GM12801 (cell line): ENCODE data around the gene CEP350.

ENCODE experiments used
- TF ChIP-seq, protein P1 (sequence below): IDR thresholded peaks from one replicate; pipeline ENCODE4 v1.5.1; 2011; ENCODE audit warnings: control low read depth; ENCODE audit not compliant: insufficient read length; ENCODE audit errors: extremely low read depth

Gene CEP350

DNA sequence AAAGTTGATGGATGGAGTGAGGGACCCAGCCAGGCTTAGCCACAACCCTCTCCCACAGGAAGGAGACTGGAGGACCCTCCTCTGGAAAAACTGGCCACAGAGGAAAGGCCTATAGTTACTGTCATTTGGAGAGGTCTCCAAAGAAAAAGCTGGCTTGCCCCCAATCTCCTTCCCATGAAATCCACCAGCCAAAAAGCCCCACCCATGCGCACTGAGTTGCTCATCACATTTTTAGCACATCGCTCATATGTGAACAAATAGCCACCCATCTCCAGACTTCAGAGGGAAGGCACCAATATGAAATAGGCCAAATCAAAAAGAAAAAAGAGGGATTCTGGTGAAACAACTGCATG lies 163.1 kb downstream of the CEP350 start:
- TF ChIP-seq, protein P1, sequence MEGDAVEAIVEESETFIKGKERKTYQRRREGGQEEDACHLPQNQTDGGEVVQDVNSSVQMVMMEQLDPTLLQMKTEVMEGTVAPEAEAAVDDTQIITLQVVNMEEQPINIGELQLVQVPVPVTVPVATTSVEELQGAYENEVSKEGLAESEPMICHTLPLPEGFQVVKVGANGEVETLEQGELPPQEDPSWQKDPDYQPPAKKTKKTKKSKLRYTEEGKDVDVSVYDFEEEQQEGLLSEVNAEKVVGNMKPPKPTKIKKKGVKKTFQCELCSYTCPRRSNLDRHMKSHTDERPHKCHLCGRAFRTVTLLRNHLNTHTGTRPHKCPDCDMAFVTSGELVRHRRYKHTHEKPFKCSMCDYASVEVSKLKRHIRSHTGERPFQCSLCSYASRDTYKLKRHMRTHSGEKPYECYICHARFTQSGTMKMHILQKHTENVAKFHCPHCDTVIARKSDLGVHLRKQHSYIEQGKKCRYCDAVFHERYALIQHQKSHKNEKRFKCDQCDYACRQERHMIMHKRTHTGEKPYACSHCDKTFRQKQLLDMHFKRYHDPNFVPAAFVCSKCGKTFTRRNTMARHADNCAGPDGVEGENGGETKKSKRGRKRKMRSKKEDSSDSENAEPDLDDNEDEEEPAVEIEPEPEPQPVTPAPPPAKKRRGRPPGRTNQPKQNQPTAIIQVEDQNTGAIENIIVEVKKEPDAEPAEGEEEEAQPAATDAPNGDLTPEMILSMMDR = no peak

DNA sequence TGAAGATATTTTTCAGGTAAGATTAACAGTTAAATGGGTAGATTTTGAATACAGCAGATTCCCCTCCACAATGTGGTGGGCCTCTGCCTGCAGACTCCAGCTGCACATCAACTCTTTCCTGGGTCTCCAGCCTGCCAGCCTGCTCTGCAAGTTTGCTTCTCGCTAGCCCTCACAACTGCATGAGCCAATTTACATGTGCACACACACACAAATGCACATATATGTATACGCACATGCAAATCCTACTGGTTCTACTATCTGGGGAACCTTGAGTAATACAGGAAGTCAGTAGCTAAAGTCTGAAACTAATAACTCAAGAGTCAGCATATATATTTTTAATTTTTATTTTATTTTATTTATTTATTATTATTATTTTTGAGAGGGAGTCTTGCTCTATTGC lies 165.2 kb downstream of the CEP350 start:
- TF ChIP-seq, protein P1 = no peak

DNA sequence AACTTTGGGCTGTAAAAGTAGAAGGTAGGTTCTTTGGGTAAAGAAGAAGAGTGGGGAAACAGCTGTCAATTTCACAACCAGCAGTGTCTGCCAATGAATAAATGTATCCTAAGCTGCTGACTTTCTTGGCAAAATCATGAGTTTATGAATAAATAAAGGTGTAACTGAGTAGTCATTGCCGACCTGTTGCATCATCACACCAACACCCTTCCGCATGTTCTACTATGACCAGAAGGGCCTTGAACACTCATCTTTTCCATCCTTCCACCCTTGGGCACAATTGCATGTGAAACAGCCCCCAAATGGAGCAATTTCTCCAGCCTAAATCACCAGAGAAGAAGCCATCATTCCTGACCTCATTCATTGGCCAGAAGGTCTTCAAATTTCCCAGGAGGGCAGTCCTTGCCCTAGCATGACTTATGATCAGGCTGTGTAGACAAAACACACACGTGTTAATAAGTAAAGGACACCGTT lies 168.9 kb downstream of the CEP350 start:
- TF ChIP-seq, protein P1 = no peak

DNA sequence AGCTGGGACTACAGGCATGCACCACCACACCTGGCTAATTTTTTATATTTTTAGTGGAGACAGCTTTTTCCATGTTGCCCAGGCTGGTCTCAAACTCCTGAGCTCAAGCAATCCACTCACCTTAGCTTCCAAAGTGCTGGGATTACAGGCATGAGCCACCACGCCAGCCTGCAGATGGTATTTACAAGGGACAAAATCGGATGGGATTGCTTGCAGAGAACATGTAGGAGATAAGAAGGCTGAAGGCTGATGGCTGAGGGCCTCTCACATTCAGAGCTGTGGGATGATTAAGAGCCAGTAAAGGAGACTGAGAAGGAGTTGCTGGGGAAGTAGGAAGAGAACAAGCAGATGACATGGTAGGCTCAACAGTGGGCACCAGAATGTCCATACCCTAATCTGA lies 176.0 kb downstream of the CEP350 start:
- TF ChIP-seq, protein P1 = no peak

DNA sequence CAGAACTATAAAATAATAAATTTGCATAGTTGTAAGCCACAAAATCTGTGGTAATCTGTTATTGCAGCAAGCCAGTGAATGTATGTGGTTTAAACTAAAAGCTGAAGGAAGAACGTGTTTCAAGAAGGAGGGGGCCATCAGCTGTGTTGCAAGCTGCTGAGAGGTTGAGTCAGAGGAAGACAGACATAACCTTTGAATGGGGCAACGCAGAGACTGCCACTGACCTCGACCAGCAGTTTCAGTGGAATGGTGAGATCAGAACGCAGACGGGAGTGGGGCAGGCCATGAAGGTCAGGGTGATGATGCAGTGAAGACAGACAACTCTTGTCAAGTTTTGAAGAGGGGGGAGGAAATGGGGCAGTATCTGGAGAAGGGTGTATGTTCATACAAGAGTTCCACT lies 176.9 kb downstream of the CEP350 start:
- TF ChIP-seq, protein P1 = no peak

DNA sequence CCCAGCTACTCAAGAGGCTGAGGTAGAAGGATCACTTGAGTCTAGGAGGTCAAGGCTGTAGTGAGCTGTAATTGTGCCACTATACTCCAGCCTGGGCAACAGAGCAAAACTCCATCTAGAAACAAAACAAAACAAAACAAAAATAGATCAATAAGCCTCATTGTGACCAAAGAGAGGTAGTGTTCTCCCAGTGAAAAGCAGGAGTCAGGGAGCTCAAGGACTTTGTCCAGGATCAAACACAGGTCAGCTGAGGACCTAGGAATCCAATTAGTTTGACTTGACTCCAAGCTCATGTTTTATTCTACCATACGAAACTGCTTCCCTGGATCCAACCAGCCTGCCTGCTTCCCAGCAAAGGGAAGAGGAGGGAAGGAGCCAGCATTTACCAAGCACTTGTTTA lies 178.6 kb downstream of the CEP350 start:
- TF ChIP-seq, protein P1 = no peak

DNA sequence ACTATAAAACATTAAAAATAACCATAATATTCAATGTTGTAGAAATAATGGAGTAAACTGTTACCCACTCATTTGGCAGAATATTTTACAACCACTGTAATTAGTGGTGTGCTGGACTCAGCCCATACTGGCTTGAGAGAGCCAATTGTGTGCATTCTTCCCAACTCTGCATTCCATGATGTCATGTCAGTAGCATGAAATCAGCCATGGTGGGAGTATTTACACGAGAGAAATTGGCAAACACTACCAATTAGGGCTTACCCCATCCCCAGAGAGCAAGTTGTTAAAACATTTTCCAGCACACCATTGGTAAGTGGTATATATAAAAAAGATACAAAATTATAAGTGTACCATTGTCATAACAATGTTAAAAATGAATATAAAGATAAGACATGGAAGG lies 180.9 kb downstream of the CEP350 start:
- TF ChIP-seq, protein P1 = no peak

DNA sequence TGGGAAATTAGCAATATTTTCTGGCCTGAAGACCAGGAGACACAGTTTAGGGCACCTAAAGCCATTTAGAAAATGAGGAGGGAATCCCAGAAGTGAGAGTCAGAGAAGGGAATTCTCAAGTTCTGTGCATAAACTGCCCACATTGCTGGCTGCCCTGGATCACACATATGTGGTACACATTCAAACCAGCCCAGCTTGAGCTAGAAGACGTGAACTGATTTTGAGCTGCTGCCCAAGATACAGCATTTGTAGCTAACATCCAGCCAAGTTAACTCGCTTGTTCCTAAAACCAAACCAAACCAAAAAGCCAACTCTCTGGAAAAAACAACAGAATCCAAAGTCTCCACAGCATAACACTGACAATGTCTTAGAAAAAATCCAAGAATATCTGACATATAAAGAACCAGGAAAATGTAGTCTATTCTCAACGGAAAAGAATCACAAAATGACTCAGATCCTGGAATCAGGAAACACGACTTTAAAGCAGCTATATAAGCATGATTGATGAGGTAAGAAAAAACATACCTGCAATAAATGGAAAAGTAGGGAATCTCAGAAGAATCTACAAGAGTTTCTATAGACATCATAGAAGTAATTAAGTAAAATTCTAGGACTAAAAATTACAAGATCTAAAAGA lies 181.8 kb downstream of the CEP350 start:
- TF ChIP-seq, protein P1 = no peak
